Activated CD4-positive, CD25-positive, alpha-beta regulatory T cell treated with anti-CD3 and anti-CD28 coated beads, Interleukin-2, amount 50 U/mL, for 24 hours (primary cell): ENCODE measurements around the gene MEAK7.

Experiments
- ATAC-seq, 2 donors: fragments of 150-1000 bp; cut with Tn5 transposase; one replicate each; pipeline ENCODE4 v1.10.0; 2021; ENCODE audit warnings: mild to moderate bottlenecking in 1 of 2, moderate library complexity in 1 of 2

Gene MEAK7

GRCh38 chr16:84463221-84463620, 41.2 kb downstream of the MEAK7 start:
- no peak for ATAC-seq

GRCh38 chr16:84462296-84463210, 41.9 kb downstream of the MEAK7 start:
- ATAC-seq = no peak

GRCh38 chr16:84461413-84462295, 42.8 kb downstream of the MEAK7 start:
- ATAC-seq = no peak

- ATAC-seq = no peak
These were observed 43.4 kb downstream of the MEAK7 start for GRCh38 chr16:84461029-84461412.

- ATAC-seq = no peak
These were observed 43.9 kb downstream of the MEAK7 start for GRCh38 chr16:84460406-84461028.

GRCh38 chr16:84459941-84460405, 44.5 kb downstream of the MEAK7 start:
- ATAC-seq = no peak

GRCh38 chr16:84459533-84459894, 44.9 kb downstream of the MEAK7 start:
- no peak for ATAC-seq

- no peak for ATAC-seq
These were observed 45.6 kb downstream of the MEAK7 start for GRCh38 chr16:84458606-84459532.

GRCh38 chr16:84455031-84455430, 49.4 kb downstream of the MEAK7 start:
- no peak for ATAC-seq
